Activated CD8-positive, alpha-beta memory T cell treated with anti-CD3 and anti-CD28 coated beads for 48 hours (primary cell): Measurements from ENCODE around the gene SFTPB.

Source experiments
- DNase-seq, 3 experiments: peaks; one replicate each; pipeline ENCODE4 v3.0.0-alpha.2; 2020; ENCODE audit warnings: low read depth in 2 of 3, low spot score in 2 of 3

SFTPB gene

DNA sequence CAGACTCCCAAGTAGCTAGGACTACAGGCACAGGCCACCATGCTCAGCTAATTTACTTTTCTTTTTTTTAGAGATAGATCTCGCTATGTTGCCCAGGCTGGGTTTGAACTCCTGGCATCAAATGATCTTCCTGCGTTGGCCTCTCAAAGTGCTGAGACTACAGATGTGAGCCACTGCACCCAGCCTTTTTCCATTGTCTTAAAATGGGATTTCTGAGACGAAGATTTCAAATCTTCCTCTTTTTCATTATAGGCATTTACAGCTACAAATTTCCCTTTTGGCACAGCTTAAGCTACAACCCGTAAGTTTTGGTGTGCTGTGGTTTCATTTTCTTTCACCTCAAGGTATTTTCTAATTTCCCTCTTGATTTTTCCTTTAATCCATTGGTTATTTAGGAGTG is 34.8 kb upstream of the SFTPB start:
- no peak for DNase-seq

DNA sequence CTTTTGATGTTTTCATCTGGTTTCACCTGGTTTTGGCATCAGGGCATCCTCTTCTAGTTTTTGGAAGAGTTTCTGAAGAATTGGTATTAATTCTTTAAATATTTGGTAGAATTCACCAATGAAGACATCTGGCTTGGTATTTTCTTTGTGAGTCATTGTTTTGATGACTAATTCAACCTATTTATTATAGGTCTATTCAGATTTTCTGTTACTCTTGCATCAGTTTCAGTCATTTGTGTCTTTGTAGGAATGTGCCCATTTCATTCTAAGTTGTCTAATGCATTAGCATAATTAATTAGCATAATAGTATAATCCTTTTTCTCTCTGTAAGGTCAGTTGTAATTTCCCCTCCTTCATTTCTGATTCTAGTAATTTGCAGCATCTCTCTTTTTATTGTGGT is 34.2 kb upstream of the SFTPB start:
- DNase-seq = no peak

DNA sequence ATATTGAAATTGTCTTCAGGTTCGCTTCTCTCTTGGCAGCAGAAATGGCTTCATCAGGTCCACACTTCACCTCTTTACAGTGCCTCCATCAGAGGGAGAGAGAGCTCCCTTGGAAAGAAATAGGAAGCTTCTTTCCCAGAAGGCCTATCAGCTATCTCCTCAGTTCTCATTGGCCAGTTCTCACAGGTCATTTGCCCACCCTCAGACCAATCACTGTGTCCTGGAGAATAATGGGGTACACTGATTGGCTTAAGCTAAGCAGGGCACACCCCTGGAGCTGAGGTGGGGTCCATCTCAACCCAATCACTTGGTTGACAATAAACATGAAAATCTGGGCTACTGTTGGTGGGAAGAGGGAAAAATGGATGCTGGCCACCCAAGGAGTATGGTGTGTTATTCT is 31.3 kb upstream of the SFTPB start:
- DNase-seq = no peak

DNA sequence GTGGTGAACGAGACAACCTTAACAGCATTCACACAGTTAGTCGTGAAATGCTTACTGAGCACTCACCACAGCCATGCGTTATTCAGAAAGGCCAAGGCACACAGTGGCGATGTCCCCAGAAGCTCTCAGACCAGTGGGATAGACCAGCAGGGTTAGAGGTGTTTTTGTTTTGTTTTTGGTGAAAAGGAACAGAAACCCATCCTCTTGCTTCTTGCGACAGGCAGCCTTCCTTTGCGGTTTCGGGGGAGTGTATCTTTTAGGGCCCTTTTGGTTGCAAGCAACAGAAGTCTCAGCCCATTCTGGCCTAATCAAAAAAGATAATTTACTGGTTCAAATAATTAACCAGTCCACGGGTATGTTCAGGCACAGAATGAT is 30.9 kb upstream of the SFTPB start:
- no peak for DNase-seq

DNA sequence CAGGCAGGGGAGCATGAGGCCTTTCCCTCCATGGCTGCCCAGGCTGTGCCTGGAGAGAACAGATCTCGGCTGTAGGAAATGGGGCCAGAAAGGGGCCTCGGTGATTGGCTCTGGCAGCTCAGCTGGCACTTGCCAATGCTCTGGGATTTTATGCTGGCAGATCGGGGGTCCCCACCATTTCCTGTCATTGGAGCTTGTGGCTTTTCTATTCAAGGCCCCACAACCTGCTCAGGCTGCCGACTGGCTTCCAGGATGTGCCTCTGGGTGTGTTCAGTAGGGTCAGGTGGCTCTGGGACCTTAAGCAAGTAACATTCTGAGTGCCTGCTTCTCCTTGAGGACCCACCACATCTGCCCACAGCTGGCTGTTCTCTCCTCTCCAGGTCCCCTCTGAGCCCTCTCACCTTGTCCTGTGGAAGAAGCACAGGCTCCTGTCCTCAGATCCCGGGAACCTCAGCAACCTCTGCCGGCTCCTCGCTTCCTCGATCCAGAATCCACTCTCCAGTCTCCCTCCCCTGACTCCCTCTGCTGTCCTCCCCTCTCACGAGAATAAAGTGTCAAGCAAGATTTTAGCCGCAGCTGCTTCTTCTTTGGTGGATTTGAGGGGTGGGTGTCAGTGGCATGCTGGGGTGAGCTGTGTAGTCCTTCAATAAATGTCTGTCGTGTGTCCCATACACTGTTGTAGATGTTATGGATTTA is 30.3 kb upstream of the SFTPB start:
- DNase-seq = no peak

DNA sequence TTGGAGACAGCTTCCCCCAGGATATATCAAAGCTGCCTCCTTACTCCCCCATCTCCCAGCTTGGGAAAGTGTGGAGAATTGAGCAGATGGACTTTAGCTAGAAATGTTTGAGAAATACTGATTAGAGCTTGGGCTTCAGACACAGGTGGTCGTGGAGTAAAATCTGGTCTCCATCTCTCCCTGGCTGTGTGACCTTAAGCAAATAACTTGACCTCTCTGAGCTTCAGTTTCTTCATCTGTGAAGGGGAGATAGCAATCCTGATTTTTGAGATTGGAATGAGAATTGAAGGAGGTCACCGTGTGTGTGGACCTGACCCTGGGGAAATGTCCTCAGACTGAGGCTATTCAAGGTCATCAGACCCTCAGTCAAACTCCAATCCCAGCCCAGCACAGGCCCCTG is 29.7 kb upstream of the SFTPB start:
- DNase-seq = no peak

DNA sequence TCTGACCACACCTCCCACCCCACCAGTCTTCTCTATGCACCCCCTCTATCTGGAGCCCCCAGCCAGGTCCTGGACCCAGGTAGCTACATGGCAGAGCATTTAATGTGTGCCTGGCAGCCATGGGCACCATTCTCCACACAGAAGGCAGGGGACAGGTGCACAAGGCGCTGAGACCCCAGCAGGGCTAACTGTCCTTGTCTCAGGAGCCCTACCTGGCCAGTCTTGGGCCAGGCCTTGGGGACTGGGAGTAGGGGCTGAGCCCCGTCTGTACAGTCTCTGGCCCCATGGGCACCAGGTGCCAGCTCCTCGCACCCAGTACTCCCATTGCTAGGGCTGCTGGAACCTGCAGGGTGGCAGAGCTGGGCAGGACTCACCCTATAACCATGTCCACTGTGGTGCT is 29.1 kb upstream of the SFTPB start:
- no peak for DNase-seq

DNA sequence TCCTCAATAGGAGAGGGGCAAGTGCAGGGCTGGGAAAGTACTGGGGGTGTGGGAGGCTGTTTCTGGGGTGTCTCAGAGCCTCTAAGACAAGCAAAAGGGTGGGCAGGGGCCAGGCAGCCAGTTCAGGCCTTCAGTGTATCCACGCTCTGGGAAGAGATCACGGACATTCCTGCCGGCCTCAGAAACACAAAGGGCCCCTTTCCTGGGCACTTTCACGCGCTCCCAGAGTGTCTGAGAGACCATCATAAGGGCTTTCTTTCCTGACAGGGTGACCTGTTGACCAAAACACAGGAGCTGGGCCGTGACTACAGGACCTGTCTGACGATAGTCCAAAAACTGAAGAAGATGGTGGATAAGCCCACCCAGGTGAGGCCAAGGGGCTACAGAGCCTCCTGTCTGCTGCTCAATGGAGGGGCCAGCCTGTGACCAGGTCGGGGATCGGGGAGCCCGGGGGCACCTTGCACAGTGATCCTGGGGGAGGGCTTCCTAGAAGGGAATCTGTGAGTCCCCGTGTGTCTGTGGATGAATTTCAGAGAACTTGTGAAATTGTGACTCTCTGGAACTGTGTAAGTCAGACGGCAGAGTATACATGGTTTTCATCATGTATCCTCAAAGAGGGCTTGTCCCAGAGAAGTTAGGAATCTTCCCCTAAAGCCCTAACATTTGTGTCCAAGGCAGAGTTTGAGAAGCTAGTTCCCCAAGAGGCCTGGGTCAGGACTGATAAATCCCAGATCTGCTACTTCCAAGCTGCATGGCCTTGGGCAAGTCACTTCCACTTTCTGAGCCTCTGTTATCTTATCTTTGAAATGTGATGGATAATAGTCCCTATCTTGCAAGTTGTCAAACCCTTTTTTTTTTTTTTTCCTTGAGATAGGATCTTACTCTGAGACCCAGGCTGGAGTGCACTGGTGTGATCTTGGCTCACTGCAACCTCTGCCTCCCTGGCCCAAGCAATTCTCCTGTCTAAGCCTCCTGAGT is 28.0 kb upstream of the SFTPB start:
- no peak for DNase-seq

DNA sequence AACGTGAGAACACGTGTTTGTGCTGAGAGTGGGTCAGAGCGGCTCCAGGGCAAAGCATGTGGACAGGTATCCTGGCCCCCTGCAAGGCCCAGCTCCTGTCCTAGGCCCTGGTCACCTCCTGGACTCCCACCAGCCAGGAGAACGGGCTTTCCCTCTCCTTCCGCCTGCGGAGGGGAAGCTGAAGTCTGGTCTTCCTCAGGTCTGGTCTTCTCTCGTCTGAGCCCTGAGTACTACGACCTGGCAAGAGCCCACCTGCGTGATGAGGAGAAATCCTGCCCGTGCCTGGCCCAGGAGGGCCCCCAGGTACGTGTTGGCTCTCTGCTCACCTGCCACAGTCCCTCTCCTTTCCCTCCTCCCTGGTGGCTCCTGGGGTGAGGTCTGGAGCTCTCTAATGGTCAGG is 27.1 kb upstream of the SFTPB start:
- DNase-seq = no peak

DNA sequence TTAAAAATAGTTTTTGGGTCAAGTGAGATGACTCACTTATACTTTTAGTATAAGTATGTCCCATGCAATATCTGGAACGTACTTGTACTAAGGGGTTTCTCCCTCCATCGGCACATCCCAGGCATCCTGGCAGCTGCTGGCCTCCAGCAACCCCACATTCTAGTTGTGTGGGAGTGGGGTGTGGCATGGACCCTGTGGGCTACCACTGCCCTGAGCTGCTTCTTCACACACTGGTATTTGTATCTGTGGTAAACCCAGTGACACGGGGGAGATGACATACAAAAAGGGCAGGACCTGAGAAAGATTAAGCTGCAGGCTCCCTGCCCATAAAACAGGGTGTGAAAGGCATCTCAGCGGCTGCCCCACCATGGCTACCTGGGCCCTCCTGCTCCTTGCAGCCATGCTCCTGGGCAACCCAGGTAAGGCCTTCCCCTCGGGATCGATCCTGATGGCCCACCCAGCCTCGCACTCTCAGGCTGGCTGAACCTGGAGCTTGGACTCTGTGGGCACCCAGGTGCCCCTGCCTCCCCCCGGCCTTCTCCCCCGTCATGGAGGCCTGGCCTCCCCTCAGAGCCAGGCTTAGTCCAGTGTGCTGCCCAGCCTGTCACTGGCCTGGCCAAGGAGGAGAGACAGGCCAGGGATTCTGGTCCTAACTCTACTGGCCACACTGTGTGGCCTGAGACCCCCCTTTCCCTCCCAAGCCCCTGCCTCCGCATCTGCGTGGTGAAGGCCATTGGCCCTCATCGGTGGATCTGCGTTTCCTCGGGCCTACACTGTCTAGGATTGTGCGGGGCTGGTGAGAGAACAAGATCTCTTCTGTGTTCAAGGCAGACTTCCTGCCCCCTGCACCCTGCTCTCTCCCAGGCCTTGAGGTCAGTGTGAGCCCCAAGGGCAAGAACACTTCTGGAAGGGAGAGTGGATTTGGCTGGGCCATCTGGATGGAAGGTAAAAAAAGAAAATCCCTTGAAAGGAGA is 26.3 kb upstream of the SFTPB start, which contains the start of gene GNLY:
GNLY (plus strand) TSS at position 307 of the 974 bp plus-strand sequence; CDS start at position 368, 61 bp downstream.
- DNase-seq = peak in 1 of 3 experiments; percentile 18

DNA sequence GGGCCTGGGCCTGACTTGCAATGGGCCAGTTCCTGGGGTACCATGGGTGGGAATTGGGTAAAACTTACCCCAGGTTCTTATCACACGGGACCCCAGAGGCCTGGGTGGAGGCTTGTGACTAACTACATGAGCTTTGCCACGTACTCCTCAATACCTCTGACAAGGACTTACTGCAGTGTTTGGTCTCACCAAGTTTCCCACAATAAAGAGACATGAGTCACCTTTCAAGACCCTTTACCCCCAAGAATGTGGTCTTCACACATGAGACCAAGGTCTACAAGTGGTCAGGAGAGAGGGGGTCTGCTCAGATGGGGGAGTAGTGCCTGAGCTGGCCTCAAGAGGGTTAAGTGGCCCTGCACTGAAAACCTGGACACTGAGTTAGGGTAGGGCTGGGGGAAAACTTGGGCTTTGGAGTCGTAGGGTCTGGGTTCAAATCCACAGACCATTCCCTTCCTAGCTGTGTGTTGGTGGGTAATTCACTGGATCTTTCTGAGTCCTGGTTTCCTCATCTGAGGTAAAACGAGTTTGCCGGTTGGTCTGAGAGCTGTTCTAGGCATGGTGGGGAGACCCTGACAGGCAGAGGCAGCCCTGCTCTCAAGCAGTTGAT is 24.1 kb upstream of the SFTPB start:
- no peak for DNase-seq

DNA sequence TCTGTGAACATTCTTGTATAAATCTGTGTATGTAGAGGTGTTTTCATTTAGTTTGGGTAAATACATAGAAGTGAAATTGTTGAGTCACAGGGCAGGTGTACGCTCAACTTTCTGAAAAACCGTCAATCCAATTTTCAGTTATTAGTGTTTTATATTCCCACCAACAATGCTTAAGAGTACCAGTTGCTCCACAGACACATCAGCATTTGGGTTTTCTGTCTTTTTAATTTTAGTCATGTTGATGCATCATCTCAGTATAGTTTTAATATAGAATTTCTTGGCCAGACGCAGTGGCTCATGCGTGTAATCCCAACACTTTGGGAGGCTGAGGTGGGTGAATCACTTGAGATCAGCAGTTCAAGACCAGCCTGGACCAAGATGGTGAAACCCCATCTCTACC is 22.9 kb upstream of the SFTPB start:
- DNase-seq = no peak

DNA sequence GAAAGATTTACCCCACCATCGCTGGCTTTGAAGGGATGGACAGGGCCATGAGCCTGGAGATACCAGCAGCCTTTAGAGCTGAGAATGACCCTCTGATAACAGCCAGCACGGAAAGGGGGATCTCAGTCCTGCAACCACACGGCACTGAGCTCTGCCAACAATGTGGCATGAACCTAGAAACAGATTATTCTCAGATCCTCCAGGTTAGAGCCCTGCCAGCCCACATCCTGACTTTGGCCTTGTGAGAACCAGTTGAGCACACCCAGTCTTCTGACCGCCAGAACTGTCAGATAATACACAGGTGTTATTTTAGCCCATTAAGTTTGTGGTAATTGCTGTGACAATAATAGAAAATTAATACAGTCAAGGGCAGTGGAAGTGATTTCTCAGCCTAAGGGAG is 16.8 kb upstream of the SFTPB start:
- DNase-seq = no peak

DNA sequence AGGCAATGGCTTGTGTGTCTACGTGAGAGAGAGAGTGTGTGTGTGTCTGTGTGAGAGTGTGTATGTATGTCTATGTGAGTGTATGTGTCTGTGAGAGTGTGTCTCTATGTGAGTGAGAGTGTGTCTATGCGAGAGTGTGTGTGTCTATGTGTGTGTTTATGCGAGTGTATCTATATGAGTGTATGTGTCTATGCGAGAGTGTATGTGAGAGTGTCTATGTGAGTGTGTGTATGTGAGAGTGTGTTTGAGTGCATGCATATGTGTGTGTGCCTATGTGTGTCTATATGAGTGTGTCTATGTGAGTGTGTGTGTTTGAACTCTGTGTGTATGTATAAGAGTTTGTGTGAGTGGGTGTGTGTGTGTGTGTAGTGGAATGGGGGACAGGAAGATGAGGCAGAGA is 16.4 kb upstream of the SFTPB start:
- DNase-seq = no peak

DNA sequence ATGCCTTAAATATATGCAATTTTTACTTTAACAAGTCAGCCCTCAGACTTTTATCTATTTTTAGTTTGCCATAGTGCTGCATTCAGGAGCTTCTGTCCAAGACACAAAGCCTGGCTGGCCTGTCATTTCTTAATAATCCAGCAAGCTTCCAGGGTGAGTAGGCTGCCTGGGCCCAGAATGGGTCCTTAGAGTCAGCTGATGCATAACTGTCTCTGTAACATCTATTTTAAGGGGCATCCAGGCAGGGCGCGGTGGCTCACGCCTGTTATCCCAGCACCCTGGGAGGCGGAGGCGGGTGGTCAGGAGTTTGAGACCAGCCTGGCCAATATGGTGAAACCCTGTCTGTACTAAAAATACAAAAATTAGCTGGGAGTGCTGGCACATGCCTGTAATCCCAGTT is 14.4 kb upstream of the SFTPB start:
- no peak for DNase-seq

DNA sequence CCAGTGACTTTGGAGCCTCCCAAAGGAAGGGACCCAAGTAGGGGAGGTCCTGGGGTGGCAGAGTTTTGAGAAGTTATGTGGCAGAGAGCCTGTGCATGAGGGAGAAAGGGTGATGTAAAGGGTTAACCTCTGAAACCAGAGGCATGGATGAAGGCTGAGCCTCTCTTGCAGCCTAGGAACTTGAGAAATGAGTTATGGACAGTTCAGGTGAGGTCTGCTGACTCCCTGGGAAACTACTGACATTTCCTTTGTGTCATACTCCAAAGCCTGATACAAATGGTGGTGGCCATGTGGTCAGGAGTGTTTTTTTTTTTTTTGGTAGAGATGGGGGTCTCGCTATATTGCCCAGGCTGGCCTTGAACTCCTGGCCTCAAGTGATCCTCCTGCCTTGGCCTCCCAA is 13.8 kb upstream of the SFTPB start:
- DNase-seq = no peak

DNA sequence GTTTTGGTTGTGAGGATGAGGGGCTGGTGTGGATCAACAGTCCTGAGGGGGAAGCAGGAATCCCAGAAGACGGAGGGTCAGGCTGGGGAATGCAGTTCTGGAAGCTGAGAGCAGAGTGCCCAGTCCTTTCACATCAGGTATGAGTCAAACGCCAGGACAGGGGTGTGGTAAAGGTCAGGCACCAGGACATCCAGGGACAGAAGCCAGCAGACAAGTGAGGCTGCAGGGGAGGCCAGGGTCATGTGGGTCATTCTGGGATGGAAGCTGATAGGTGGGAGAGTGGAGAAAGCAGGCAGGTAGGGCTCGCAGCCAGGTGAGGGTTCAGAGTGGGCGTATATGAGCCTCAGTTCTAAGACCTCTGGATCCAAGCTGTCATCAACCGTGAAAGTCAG is 13.4 kb upstream of the SFTPB start:
- no peak for DNase-seq

DNA sequence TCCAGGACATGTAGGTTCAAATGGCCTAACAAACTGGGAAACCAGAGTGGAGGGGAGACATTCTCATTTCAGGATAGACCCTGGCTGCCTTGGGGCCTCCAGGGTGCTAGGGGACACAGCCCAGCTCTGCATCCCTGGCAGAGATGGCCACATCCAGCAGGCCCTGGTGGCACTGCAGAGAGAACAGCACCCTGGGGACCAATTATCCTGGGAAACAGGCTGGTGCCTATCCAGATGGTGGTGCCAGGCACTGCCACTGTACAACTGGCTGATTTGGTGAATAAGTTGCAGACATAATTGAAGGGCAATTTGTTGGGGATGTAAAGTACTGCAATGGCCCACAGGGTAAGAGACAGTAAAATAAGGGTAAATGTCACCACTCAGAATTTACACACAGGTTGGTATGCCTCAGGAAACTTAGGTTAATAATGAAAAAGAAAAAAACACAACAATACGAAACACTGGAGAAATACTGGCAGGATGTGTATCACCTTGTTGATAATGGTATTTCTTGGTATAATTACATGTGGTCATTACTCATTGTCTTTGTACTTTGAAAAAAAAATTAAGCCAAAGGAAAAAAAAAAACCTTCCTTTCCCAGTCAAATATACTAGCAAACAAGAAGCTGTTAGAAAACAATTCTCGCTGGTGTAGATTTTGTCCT is 12.8 kb upstream of the SFTPB start:
- DNase-seq = no peak

DNA sequence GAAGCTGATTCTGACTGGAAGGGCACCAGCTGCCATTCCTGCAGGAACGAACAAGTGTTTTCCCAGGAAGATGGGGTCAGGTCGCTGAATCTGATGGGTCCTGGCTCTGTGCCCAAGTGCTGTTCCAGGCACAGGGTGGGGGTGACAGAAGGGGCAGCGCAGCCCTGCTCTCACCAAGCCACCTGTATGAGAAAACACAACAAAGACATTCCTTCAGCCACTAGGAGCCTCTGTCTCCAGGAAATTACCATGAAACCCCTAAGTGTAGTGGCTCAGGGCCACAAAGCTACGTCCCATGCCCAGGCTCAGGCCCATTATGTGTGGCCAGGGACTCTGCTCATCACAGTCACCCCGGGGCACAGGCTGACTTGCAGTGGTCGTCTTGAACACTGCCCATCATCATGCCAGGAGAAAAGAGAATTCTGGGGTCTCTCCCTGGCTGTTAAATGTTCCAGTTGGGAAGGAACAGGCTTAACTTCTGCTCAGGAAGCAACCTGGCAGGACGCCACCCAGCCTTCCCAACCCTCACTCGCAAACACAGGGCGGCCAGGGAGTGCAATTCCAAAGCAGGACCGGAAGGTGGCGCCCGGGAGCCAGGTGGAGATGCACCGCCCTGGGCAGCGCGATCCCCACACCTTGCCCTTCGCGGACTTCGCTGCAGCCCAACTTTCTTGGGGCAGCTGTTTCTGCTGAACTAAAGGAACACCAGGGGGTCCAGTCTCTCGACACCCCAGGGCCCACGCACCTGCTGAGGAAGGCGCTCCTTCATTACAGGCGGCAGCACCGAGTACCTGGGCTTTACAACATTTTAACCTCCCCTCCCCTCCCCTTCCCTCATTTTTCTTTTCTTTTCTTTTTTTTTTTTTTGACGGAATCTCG is 11.0 kb upstream of the SFTPB start:
- peak; percentile 40 to 76 (median 72) for DNase-seq
